LNCaP clone FGC (cell line): ENCODE measurements around the gene SSTR4.
"Not testable (repeated sequence)": the region's sequence is repeated elsewhere in the genome, so short reads cannot be mapped to it uniquely, and the experiment has no call there.

ENCODE experiments used
- DNase-seq: peaks from one replicate; pipeline ENCODE4 v3.0.0-alpha.2; 2011; ENCODE audit warnings: low read depth
- H3K4me3 ChIP-seq: 2 replicates; pipeline ENCODE4 v1.5.1; 2011; ENCODE audit warnings: mild to moderate bottlenecking, low read depth, low read length, control low read depth
- CTCF ChIP-seq: IDR thresholded peaks from 2 replicates; pipeline ENCODE4 v1.5.1; 2012; ENCODE audit warnings: mild to moderate bottlenecking; ENCODE audit not compliant: control insufficient read depth, insufficient read depth; ENCODE audit errors: extremely low read depth

SSTR4 gene

GRCh38 chr20:23023621-23024177 lies 11.4 kb upstream of the SSTR4 start:
- no peak for DNase-seq
- H3K4me3 ChIP-seq = no peak overlapping the region
- no peak for TF ChIP-seq CTCF

GRCh38 chr20:23024701-23025100 lies 10.4 kb upstream of the SSTR4 start:
- no peak for DNase-seq
- no peak overlapping the region for H3K4me3 ChIP-seq
- no peak for TF ChIP-seq CTCF

DNA sequence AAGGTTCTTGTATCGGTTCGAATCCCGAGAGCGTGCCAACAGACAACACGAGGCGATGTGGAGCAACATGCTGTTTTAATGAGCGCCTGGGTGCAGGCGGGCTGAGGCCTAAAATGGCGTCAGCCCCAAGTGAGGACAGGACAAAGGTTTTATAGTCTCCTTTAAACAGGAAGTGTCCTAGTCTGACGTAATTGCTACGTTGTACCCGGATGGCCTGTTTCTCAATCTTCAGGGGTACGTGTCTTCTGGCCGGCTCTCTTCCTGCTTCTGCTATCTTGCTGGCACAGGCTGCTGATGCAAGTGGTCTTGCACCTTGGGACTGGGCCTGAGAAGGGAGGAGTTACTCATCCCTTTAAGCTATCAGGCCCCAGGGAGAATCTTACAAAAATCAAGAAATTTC lies 9.6 kb upstream of the SSTR4 start:
- not testable (repeated sequence) for H3K4me3 ChIP-seq, DNase-seq

- DNase-seq = no peak
- no peak overlapping the region for H3K4me3 ChIP-seq
- TF ChIP-seq CTCF = no peak
These were observed 7.4 kb upstream of the SSTR4 start for GRCh38 chr20:23027721-23028120.

GRCh38 chr20:23028392-23028791 lies 6.7 kb upstream of the SSTR4 start:
- DNase-seq = no peak
- no peak for TF ChIP-seq CTCF
- no peak overlapping the region for H3K4me3 ChIP-seq

DNA sequence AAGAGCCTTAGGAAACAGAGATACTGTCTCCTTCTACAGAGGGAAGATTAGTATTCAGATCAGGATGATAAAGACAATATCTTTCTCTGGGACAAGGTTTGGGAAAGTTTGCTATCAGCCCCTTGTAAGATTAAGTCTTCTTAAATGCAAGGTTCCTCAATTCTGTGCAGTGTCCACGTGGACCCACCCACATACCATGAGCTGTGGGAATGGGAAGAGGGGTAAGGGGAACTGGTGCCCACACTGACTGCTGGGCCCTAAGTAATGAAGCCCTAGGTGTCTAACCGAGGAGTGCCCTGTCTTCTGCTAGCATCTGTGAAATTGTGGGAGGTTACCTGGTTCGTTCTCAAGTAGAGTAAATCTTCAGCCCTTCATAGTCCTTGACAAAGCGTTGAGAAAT lies 5.8 kb upstream of the SSTR4 start:
- no peak for TF ChIP-seq CTCF
- H3K4me3 ChIP-seq = no peak overlapping the region

DNA sequence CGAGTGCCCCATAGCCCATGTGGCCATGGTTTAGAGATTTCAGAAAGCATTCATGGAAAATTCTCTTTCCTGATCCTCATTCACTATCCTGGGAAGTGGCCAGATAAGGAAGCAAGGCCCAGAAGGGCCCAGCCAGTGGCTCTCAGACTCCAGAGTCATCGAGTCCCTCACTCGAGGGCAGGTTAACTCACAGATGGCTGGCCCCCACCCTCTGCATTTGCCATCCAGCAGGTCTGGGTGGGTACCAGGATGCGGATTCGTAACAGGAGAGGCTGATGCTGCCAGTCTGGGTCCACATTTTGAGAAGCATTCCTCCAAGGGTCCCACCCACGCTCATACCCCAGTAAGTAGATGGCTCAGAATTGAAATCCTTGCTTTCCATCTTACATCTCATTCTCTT lies 3.8 kb upstream of the SSTR4 start:
- no peak for TF ChIP-seq CTCF
- H3K4me3 ChIP-seq = no peak overlapping the region
- DNase-seq = no peak

More for the DNA sequence above, 5.8 kb upstream of the SSTR4 start:
- DNase-seq = no peak
